BE2C (cell line): ENCODE results near the gene OBI1.

ENCODE experiments used
- DNase-seq: peaks from one replicate; pipeline ENCODE4 v3.0.0-alpha.2; 2020
- H3K27me3 ChIP-seq: fragments of 250-450 bp; sonication (Bioruptor Pico); 2 replicates; pipeline ENCODE4 v1.5.1; 2020; ENCODE audit warnings: mild to moderate bottlenecking
- H3K36me3 ChIP-seq: fragments of 250-450 bp; sonication (Bioruptor Pico); 2 replicates; pipeline ENCODE4 v1.5.1; 2020; ENCODE audit warnings: mild to moderate bottlenecking
- H3K4me1 ChIP-seq: fragments of 250-450 bp; sonication (Bioruptor Pico); 2 replicates; pipeline ENCODE4 v1.5.1; 2020
- H3K4me3 ChIP-seq: 2 replicates; pipeline ENCODE4 v1.5.1; 2011; ENCODE audit warnings: low read depth, low read length
- H3K9me3 ChIP-seq: fragments of 250-450 bp; sonication (Bioruptor Pico); 2 replicates; pipeline ENCODE4 v1.5.1; 2020
- CTCF ChIP-seq: IDR thresholded peaks from 2 replicates; pipeline ENCODE4 v1.5.1; 2012; ENCODE audit warnings: mild to moderate bottlenecking, low read depth, low read length

The OBI1 gene

GRCh38 chr13:78632996-78633395 is 26.0 kb downstream of the OBI1 start:
- Histone ChIP-seq H3K9me3 (no peaks in the 10 kb centered on the region), H3K4me3 (no peak overlapping the region), H3K27me3 (no peaks in the 10 kb centered on the region), H3K36me3 (peaks cover 46% of the 10 kb centered on the region), H3K4me1 (no peaks in the 10 kb centered on the region)
- DNase-seq, result no peak
- no peak for TF ChIP-seq CTCF

- Histone ChIP-seq H3K4me3 (no peak overlapping the region), H3K27me3 (no peaks in the 10 kb centered on the region), H3K4me1 (no peaks in the 10 kb centered on the region), H3K9me3 (no peaks in the 10 kb centered on the region), H3K36me3 (peaks cover 34% of the 10 kb centered on the region)
- no peak for DNase-seq
- no peak for TF ChIP-seq CTCF
These were observed 27.9 kb downstream of the OBI1 start for GRCh38 chr13:78631077-78631476.

- H3K36me3 ChIP-seq, result peaks cover 34% of the 10 kb centered on the region
- no peaks in the 10 kb centered on the region for H3K9me3 ChIP-seq
- H3K4me3 ChIP-seq, result no peak overlapping the region
- no peaks in the 10 kb centered on the region for H3K27me3 ChIP-seq
- no peak for TF ChIP-seq CTCF
- H3K4me1 ChIP-seq, result no peaks in the 10 kb centered on the region
- DNase-seq, result no peak
These were observed 28.4 kb downstream of the OBI1 start for GRCh38 chr13:78630511-78630910.

GRCh38 chr13:78625384-78625783 is 33.6 kb downstream of the OBI1 start:
- no peak for TF ChIP-seq CTCF
- Histone ChIP-seq H3K27me3 (no peaks in the 10 kb centered on the region), H3K36me3 (peaks cover 10% of the 10 kb centered on the region), H3K9me3 (no peaks in the 10 kb centered on the region), H3K4me1 (no peaks in the 10 kb centered on the region), H3K4me3 (no peak overlapping the region)
- no peak for DNase-seq

GRCh38 chr13:78623132-78623531 is 35.8 kb downstream of the OBI1 start:
- H3K4me3 ChIP-seq, result no peak overlapping the region
- H3K36me3 ChIP-seq, result peaks cover 5% of the 10 kb centered on the region
- no peaks in the 10 kb centered on the region for H3K4me1 ChIP-seq
- no peaks in the 10 kb centered on the region for H3K27me3 ChIP-seq
- no peaks in the 10 kb centered on the region for H3K9me3 ChIP-seq
- DNase-seq, result no peak
- TF ChIP-seq CTCF, result no peak

GRCh38 chr13:78620936-78621470 is 38.0 kb downstream of the OBI1 start:
- TF ChIP-seq CTCF, result no peak
- H3K4me1 ChIP-seq, result no peaks in the 10 kb centered on the region
- DNase-seq, result no peak
- peaks cover 15% of the 10 kb centered on the region for H3K36me3 ChIP-seq
- no peaks in the 10 kb centered on the region for H3K9me3 ChIP-seq
- H3K27me3 ChIP-seq, result no peaks in the 10 kb centered on the region
- H3K4me3 ChIP-seq, result no peak overlapping the region
